H9 (cell line): Measurements from ENCODE around the gene TMEM245. TPM values are rescaled to one million over a fixed set of nuclear protein-coding genes. Genes with fewer than 3 reads are reported as not detected.

Source experiments
- DNase-seq: peaks from one replicate; pipeline ENCODE4 v3.0.0-alpha.2; 2017
- H2AFZ ChIP-seq: one replicate; pipeline ENCODE4 v1.6.1; 2013; ENCODE audit warnings: mild to moderate bottlenecking, low read length, control low read depth, moderate library complexity
- H2AK5ac ChIP-seq: 2 replicates; pipeline ENCODE4 v1.6.1; 2013; ENCODE audit warnings: low read length, control low read depth, mixed read lengths; ENCODE audit not compliant: insufficient read length
- H2BK120ac ChIP-seq: one replicate; pipeline ENCODE4 v1.6.1; 2013; ENCODE audit warnings: low read depth, mild to moderate bottlenecking, low read length, control low read depth, inconsistent platforms; ENCODE audit not compliant: poor library complexity, severe bottlenecking
- H2BK12ac ChIP-seq: 2 replicates; pipeline ENCODE4 v1.6.1; 2013; ENCODE audit warnings: low read length, control low read depth, mixed read lengths, low read depth; ENCODE audit not compliant: insufficient read length
- H2BK15ac ChIP-seq: 2 replicates; pipeline ENCODE4 v1.6.1; 2013; ENCODE audit warnings: low read depth, low read length, control low read depth
- H2BK20ac ChIP-seq: one replicate; pipeline ENCODE4 v1.6.1; 2013; ENCODE audit warnings: low read depth, mild to moderate bottlenecking, low read length, control low read depth, inconsistent platforms; ENCODE audit not compliant: poor library complexity, severe bottlenecking
- H2BK5ac ChIP-seq: 2 replicates; pipeline ENCODE4 v1.6.1; 2013; ENCODE audit warnings: low read length, control low read depth, mixed read lengths; ENCODE audit not compliant: insufficient read length
- H3K14ac ChIP-seq: 2 replicates; pipeline ENCODE4 v1.6.1; 2013; ENCODE audit warnings: low read length, control low read depth; ENCODE audit not compliant: insufficient read depth
- H3K18ac ChIP-seq: 2 replicates; pipeline ENCODE4 v1.6.1; 2013; ENCODE audit warnings: low read depth, mild to moderate bottlenecking, mixed read lengths, low read length, control low read depth; ENCODE audit not compliant: insufficient read length
- H3K23ac ChIP-seq: 2 replicates; pipeline ENCODE4 v1.6.1; 2013; ENCODE audit warnings: low read length, control low read depth, mixed read lengths, low read depth; ENCODE audit not compliant: insufficient read length
- H3K23me2 ChIP-seq: 2 replicates; pipeline ENCODE4 v1.6.1; 2013; ENCODE audit warnings: low read depth, mild to moderate bottlenecking, mixed read lengths, low read length, control low read depth; ENCODE audit not compliant: insufficient read length, poor library complexity, severe bottlenecking
- H3K27ac ChIP-seq: 2 replicates; pipeline ENCODE4 v1.5.1; 2013; ENCODE audit warnings: low read length, control low read depth, mixed read lengths, low read depth; ENCODE audit not compliant: insufficient read length
- H3K27me3 ChIP-seq: 2 replicates; pipeline ENCODE4 v1.6.1; 2013; ENCODE audit warnings: low read length, control low read depth, inconsistent platforms; ENCODE audit not compliant: insufficient read depth
- H3K4ac ChIP-seq: 2 replicates; pipeline ENCODE4 v1.6.1; 2013; ENCODE audit warnings: low read depth, mild to moderate bottlenecking, control low read depth, inconsistent platforms, low read length, moderate library complexity
- H3K4me1 ChIP-seq: 2 replicates; pipeline ENCODE4 v1.6.1; 2013; ENCODE audit warnings: low read length, control low read depth, inconsistent platforms; ENCODE audit not compliant: insufficient read depth
- H3K4me2 ChIP-seq: 2 replicates; pipeline ENCODE4 v1.6.1; 2013; ENCODE audit warnings: low read length, control low read depth, mixed read lengths; ENCODE audit not compliant: insufficient read length, insufficient read depth
- H3K56ac ChIP-seq: 2 replicates; pipeline ENCODE4 v1.6.1; 2013; ENCODE audit warnings: low read depth, mild to moderate bottlenecking, mixed read lengths, low read length, control low read depth; ENCODE audit not compliant: insufficient read length
- H3K79me1 ChIP-seq: 2 replicates; pipeline ENCODE4 v1.6.1; 2013; ENCODE audit warnings: low read depth, mild to moderate bottlenecking, moderate library complexity, low read length, control low read depth, inconsistent platforms; ENCODE audit not compliant: insufficient read depth, poor library complexity, severe bottlenecking
- H3K79me2 ChIP-seq: 2 replicates; pipeline ENCODE4 v1.6.1; 2013; ENCODE audit warnings: low read length, control low read depth, inconsistent platforms; ENCODE audit not compliant: insufficient read depth
- H3K9ac ChIP-seq: 2 replicates; pipeline ENCODE4 v1.6.1; 2013; ENCODE audit warnings: low read length, control low read depth, mixed read lengths; ENCODE audit not compliant: insufficient read length; ENCODE audit errors: extremely low read depth
- H3K9me3 ChIP-seq: one replicate; pipeline ENCODE4 v1.6.1; 2013; ENCODE audit warnings: low read depth, low read length, inconsistent platforms; ENCODE audit not compliant: control insufficient read depth
- H3T11ph ChIP-seq: one replicate; pipeline ENCODE4 v1.6.1; 2013; ENCODE audit warnings: mild to moderate bottlenecking, low read length, control low read depth, inconsistent platforms
- H4K20me1 ChIP-seq: one replicate; pipeline ENCODE4 v1.6.1; 2013; ENCODE audit not compliant: control insufficient read depth, insufficient read length, insufficient read depth
- H4K5ac ChIP-seq: 2 replicates; pipeline ENCODE4 v1.6.1; 2013; ENCODE audit warnings: low read depth, mild to moderate bottlenecking, mixed read lengths, low read length, control low read depth; ENCODE audit not compliant: insufficient read length
- H4K8ac ChIP-seq: replicated peaks from 2 replicates; pipeline ENCODE4 v1.6.1; 2013; ENCODE audit warnings: low read length, control low read depth, mixed read lengths, low read depth; ENCODE audit not compliant: insufficient read length
- H4K91ac ChIP-seq: 2 replicates; pipeline ENCODE4 v1.6.1; 2013; ENCODE audit warnings: low read depth, mild to moderate bottlenecking, moderate library complexity, mixed read lengths, low read length, control low read depth; ENCODE audit not compliant: insufficient read length
- H3K27ac Mint-ChIP-seq, 3 experiments: 2 replicates in 2 of 3; 3 replicates in 1 of 3; pipeline ENCODE4 v1.8.0; 2020 to 2021; ENCODE audit warnings: mixed read lengths in 3 of 3, mild to moderate bottlenecking in 1 of 3, moderate library complexity in 1 of 3
- H3K27me3 Mint-ChIP-seq: 2 replicates; pipeline ENCODE4 v1.8.0; 2021; ENCODE audit warnings: low read depth, mild to moderate bottlenecking, moderate library complexity, mixed read lengths
- H3K36me3 Mint-ChIP-seq, 3 experiments: 2 replicates in 2 of 3; 3 replicates in 1 of 3; pipeline ENCODE4 v1.8.0; 2020 to 2021; ENCODE audit warnings: low read depth in 3 of 3, mixed read lengths in 3 of 3; ENCODE audit not compliant: insufficient read depth in 1 of 3
- H3K4me1 Mint-ChIP-seq, 2 experiments: 2 replicates each; pipeline ENCODE4 v1.8.0; 2020; ENCODE audit warnings: mixed read lengths in 2 of 2
- H3K4me3 Mint-ChIP-seq, 2 experiments: 2 replicates in 1 of 2; 3 replicates in 1 of 2; pipeline ENCODE4 v1.8.0; 2020 to 2021; ENCODE audit warnings: mild to moderate bottlenecking in 2 of 2, mixed read lengths in 2 of 2, moderate library complexity in 1 of 2
- H3K9me3 Mint-ChIP-seq, 2 experiments: 2 replicates in 1 of 2; 3 replicates in 1 of 2; pipeline ENCODE4 v1.8.0; 2020; ENCODE audit warnings: mild to moderate bottlenecking in 2 of 2, mixed read lengths in 2 of 2, moderate library complexity in 1 of 2
- WGBS: extraction: QIAGEN DNeasy Blood & Tissue Kit; methylation state at CpG from one replicate; pipeline ENCODE4 v1.1.7; 2013; ENCODE audit warnings: missing lambda C conversion rate, low lambda C conversion rate, mixed read lengths; ENCODE audit not compliant: insufficient read length; ENCODE audit errors: extremely low coverage; 5-methylcytosine and 5-hydroxymethylcytosine counted together
- total RNA-seq: library from RNA; stranded (reverse); gene quantifications from 2 replicates; pipeline ENCODE4 v1.2.1, GENCODE V29; 2021
- TF ChIP-seq, protein P1 (sequence below): fragments of 200-600 bp; sonication (generic); conservative IDR thresholded peaks from 3 replicates; pipeline ENCODE4 v1.8.0; 2021; ENCODE audit warnings: antibody characterized with exemption, mild to moderate bottlenecking

Gene TMEM245
- total RNA-seq, 1 experiment from 2014 or later: 37.9 TPM

DNA sequence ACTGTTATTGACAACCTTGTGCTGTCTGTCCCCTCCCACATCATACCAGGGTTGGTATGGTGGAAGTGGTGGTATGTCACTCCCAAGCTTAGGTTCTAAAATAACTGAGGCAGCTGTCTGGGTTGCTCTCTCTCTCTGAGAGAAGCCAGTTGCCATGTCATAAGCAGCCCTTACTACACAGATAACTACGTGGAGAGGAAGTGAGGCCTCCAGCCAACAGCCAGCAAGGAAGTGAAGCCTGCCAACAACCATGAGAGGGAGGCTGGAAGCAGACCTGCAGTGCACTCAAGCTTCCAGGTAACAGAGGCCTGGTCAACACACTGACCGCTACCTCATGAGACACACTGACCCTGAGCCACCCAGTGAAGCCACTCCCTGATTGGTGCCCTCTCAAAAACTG is 125.1 kb downstream of the TMEM245 start:
- DNase-seq: no peak
- Histone ChIP-seq H3K9me3 (no peaks in the 10 kb centered on the region), H3K4me2 (no peak overlapping the region), H2BK15ac (no peak overlapping the region), H3K23ac (no peak overlapping the region), H4K5ac (no peak overlapping the region), H2BK12ac (no peak overlapping the region), H3K27me3 (no peaks in the 10 kb centered on the region), H3K56ac (no peak overlapping the region), H2AFZ (no peak overlapping the region), H3K9ac (no peak overlapping the region), H4K8ac (no peak overlapping the region), H3K14ac (no peak overlapping the region), H3K27ac (no peak overlapping the region), H3K18ac (no peak overlapping the region), H2BK20ac (no peak overlapping the region), H4K91ac (no peak overlapping the region), H4K20me1 (no peaks in the 10 kb centered on the region), H3K4ac (no peak overlapping the region), H3K79me1 (peaks cover 5% of the 10 kb centered on the region), H3K4me1 (no peaks in the 10 kb centered on the region), H3K23me2 (no peaks in the 10 kb centered on the region), H2AK5ac (no peak overlapping the region), H2BK5ac (no peak overlapping the region), H3T11ph (no peak overlapping the region), H3K79me2 (no peaks in the 10 kb centered on the region), H2BK120ac (no peak overlapping the region)
- Mint-ChIP-seq H3K27ac (no peak overlapping the region; a peak in 1 of 7 replicates), H3K4me1 (no peaks in the 10 kb centered on the region), H3K4me3 (no peak overlapping the region), H3K9me3 (no peaks in the 10 kb centered on the region), H3K36me3 (peaks cover 1 to 19% (median 13%) of the 10 kb centered on the region in 3 experiments; a peak in 5 of 7 replicates), H3K27me3 (no peaks in the 10 kb centered on the region)
- TF ChIP-seq, protein P1, sequence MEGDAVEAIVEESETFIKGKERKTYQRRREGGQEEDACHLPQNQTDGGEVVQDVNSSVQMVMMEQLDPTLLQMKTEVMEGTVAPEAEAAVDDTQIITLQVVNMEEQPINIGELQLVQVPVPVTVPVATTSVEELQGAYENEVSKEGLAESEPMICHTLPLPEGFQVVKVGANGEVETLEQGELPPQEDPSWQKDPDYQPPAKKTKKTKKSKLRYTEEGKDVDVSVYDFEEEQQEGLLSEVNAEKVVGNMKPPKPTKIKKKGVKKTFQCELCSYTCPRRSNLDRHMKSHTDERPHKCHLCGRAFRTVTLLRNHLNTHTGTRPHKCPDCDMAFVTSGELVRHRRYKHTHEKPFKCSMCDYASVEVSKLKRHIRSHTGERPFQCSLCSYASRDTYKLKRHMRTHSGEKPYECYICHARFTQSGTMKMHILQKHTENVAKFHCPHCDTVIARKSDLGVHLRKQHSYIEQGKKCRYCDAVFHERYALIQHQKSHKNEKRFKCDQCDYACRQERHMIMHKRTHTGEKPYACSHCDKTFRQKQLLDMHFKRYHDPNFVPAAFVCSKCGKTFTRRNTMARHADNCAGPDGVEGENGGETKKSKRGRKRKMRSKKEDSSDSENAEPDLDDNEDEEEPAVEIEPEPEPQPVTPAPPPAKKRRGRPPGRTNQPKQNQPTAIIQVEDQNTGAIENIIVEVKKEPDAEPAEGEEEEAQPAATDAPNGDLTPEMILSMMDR: no peak
- WGBS: no CpG with 5 or more reads among the region's 2 CpGs
